Medulla oblongata (tissue), 1 donor: ENCODE measurements around the gene SLC10A4.

Experiments used
- DNase-seq: peaks from one replicate; pipeline ENCODE4 v3.0.0-alpha.2; 2015; ENCODE audit errors: extremely low spot score

Gene SLC10A4

DNA sequence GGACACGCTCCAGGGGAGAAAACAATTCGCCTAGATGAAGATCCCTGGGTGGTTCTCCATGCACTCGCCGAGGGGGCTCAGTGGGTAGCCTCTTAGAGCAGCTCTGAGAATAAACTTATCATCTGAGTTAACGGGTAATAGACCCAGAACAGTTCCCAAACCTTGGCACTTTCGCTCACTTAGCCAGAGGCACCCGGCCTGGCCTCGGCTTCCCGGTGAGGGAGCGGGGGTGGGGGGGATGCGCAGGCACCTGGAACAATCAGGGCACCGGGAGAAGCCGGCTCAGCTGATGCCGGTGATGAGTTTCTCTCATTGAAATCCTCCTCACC, 6.5 kb downstream of the SLC10A4 start:
- DNase-seq, result no peak

DNA sequence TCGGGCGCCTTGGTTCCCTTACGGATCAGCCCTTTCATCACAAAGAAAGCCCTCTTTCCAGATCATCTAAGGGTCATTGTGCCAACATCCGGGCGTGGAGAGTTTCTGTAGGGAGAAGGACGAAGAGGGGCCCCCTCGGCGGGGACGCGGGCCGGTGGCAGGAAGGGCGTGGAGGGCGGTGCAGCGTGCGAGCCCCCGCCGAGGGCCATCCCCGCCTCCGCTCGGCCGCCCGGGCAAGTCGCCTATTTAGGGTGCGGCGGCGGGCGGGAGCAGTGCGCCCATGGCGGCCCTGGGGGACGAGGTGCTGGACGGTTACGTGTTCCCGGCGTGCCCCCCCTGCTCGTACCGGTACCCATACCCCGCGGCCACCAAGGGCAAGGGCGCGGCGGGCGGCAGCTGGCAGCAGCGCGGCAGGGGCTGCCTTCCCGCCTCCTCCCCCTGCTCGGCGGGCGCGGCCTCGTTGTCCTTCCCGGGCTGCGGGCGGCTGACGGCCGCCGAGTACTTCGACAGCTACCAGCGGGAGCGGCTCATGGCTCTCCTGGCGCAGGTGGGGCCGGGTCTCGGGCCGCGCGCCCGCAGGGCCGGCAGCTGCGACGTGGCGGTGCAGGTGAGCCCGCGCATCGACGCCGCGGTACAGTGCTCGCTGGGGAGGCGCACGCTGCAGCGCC, 7.0 kb downstream of the SLC10A4 start, which contains the start of gene ZAR1:
Gene ZAR1, plus strand, starts transcription at position 241 of the 668 bp plus-strand sequence. Its CDS starts 40 bp downstream, at position 281.
- DNase-seq, result no peak

DNA sequence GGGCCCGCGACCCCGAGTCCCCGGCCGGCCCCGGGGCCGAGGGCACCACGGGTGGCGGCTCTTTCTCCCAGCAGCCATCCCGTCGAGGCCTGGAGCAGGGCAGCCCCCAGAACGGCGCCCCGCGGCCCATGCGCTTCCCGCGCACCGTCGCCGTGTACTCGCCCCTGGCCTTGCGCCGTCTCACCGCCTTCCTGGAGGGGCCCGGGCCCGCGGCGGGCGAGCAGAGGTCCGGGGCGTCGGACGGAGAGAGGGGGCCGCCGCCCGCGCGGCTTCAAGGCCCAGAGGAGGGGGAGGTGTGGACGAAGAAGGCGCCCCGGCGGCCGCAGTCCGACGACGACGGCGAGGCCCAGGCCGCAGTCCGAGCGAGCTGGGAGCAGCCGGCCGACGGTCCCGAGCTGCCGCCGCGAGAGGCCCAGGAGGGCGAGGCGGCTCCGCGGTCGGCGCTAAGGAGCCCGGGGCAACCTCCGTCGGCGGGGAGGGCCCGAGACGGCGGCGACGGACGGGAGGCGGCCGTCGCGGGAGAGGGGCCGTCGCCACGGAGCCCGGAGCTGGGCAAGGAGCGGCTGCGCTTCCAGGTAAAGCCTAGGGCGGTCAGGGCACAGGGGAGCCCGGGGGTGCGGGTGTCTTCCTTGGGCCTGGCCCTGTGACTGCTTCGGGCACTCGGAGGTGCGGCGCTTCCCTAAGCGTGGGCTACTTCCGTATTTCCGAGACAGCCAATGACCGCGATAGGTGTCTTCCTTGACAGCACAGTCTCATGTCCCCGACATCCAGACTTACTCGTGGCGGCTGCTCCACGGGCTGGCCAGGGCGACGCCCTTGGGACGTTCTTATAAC, 7.8 kb downstream of the SLC10A4 start:
- DNase-seq, result no peak

DNA sequence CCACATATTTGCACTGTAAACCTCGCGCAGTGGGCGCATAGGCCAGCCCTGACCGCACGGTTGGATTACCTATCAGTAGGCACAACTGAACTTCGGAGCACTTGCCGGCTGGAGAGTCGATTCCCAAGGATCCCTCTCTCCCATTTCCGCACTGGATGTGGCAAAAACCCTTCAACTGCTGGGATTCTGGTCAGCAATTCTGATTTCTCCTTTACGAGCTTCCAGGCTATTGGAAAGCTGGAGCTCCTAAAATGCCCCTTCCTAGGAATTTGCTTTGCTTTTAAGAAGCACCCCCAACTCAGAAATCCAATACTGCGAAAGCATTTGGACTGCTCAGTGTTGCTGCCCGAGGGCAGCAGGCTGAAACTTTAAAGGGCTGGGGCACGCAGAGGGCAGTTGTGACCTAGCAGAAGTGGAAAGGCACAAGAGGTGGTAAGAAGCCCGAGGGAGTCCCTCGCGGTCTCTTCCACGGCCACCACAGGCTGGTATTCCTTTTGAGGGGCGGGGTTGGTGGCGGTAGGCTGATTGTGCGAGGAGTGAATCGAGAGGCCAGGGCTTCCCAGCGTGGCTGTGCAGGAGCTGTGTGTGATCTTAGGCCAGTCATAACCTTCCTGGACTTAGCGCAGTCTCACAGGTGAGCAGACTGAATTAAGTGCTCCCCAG, 8.5 kb downstream of the SLC10A4 start:
- no peak for DNase-seq

DNA sequence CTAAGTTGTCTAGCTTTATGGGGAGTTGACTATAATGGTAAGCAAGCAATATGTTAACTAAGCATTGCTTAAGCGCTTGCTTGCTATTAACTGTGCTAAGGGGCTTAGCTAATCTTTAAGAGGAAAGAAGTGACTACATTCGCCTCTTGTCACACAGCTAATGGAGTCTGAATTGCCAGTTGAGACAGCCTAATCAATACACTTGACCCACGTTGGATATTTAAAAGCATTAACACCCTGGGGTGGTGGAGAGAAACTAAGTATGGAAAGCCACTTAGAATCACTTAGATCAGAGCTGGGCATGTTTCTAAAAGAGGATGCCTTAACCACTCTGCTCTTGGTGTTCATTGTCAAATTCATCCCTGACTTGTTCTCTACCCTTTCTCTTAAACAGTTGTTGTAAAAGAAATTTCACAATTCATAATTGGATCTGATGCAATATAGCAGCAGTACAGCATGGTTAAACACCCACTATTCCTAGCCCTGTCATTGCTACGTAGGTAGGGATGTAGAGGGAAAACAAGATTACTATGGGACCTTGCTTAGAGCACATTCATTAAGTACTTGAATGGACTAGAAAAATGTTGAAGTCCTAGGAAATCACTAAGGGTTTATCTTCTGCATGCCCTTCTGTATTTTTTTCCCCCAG, 10.4 kb downstream of the SLC10A4 start:
- no peak for DNase-seq

DNA sequence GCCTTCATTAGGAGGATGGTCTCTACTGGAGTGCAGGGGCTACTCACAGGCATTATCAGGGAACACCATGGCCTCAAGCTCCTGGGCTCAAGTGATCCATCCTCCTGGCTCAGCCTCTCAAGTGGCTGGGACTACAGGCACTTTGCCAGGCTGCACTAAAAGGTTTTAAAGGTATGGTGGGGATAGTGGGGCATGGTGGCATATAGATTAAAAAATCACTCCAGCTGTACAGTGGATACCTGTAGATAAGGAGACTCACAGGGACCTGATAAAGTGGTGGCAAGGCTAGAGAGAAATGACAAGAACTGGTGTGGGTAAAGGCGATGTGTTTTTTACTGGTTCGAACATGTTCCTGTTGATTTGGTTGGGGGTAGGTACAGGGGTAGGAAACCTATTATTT, 12.8 kb downstream of the SLC10A4 start:
- DNase-seq, result no peak

DNA sequence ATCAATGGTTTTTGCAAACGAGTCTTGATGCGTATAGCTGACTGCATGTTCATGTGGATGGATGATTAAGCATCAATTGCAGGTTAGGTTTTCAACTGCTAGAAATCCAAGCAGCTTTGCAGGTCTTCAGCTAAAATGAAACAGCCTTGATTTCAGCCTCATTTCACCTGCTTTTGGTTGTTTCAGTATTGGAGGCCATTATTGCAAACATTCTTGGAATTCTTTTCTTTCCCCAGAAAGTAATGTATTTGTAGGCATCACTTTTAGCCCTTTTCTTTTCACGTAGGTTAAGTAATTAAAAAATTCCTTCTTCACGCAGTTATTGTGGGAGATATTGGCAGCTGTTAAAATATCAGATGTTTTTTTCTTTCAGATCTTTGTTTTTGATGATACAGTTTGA, 15.8 kb downstream of the SLC10A4 start:
- DNase-seq, result no peak

DNA sequence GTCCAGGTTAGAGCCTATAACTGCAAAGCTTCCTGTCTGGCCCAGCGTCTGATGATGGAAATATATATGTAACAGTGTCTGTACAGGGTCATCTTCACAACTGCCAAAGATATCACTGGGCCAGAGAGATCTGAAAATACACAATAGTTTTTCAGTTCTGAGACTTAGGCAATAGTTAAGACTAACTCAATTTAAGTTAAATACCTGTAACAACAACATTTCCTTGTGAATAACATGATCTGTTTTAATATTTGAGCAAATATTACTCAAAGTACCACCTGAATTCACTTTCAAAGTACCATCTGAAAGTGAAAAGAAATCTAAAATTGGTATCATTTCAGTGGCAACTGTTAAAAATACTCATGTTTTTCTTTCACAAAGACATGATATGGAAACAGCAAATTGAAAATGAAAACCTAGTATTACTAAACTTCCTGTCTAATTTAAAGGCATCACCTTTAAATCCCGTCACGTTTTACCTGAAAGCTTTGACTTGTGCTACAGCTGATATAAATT, 16.5 kb downstream of the SLC10A4 start:
- no peak for DNase-seq

DNA sequence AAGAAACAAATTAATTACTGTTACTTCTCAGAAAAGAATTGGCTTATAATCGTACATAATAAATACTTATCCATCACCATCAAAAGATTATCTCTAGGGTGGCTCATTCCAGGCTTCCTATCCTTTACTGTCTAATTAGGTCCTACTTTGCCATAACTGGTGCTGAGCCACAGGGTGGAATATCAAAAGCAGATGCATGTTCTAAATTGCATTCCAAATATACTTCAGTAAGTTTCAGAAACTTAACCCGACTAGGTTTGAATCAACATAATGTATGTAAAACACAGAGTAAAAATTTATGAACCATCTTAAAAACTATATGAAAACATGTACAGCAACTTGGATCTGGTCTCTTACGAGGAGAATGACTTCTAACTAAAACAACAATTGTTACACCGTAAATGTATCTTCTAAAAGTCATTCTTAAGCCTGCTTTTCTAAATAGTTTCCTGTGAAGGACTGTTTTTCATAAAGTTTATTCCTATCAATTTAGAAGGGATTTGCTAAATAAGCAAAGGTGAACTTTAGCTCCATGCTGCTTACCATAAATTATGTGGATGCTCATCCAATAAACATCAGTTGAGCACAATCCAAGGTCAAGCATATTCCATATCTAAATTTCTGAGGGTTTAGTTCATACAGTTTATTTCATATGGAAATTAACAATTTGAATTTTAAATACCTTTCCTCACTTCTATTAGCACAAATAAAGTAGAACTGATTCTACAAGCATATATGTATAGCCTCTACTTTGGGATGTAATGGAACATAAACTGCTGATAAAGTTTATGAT, 20.3 kb downstream of the SLC10A4 start:
- no peak for DNase-seq

DNA sequence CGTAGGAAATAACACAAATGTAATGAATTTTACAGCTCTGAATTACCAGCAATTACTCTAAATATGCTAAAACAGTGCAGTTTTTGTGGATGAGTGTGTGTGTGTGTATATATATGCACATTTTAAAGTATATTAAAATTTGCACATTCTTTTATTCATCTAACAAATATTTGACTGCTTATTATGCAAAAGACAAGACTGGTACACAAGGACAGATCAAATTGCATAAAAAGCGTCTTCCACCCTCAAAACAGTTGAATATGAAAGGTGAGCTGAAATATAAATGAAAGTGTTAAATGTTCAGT, 20.8 kb downstream of the SLC10A4 start:
- no peak for DNase-seq

DNA sequence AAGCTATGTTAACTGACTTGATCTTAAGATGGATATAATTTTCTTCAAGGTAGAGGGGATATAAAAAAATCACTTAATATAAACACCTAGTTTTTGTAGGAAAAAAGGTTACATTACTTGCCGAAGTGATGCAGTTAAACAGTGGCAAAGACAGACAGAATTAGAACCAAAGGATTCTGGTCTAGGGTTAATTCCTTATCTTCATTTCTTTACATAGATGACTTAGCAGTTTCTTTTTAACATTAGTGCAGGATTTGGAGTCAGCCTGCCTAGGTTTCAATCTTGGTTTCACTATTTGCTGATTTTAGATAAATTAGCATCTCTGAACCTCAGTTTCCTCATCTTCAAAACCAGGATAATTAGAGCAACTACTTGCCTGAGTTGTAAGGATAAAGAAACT, 21.2 kb downstream of the SLC10A4 start:
- no peak for DNase-seq

DNA sequence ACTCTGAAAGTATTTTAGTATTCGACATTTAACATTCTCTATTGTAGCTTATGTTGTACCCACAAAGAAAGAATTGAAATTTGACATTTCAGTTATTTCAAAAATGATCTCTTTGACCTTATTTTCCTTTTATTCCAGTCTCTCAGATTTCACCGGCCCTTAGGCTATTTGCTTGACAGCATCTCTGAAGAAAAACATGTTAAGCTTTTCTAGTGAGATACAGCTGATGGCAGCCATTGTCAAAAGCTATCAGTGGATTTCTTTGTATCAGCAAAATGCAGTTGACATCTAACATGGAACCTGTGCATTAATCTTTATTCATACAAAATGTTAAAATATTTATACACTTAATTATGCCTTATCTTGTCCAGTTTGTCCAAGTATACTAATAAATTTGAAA, 23.6 kb downstream of the SLC10A4 start:
- no peak for DNase-seq

DNA sequence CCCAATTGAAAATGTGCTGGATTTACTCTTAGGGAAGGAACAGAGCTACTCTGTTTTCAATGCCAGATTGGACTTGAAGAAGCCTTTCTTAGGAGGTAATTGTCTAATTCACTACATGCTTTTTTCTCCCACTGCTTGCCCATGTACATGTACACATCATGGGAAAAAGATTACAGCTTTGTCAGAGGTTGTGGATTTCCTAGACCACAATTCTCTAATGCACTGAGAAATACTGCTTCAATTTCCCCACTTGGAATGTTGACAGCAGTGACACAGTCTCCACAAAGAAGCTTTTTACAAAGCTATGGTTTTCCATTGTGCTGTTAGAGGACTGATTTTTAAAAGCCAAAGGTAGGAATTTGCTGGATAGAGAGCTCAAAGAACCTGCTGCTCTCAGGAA, 26.4 kb downstream of the SLC10A4 start:
- peak; percentile 68 for DNase-seq

DNA sequence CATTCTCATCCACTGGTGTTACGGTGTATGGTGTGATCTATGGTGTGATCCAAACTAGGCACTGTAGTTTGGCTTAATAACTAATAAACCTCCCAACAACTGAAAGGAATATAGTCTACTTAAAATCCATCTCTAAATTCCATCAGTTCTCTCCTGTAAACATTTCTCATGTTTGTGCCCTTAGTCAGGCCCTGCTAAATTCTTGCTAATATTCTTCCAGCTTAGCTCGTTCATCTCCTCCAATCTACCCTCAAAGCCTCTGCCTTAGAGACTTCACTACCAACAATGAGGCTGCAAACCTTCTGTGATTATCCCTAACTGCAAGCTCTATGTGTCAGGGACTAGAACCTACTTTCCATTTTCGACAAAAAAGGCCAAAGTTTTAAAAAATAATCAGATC, 35.0 kb downstream of the SLC10A4 start:
- no peak for DNase-seq

DNA sequence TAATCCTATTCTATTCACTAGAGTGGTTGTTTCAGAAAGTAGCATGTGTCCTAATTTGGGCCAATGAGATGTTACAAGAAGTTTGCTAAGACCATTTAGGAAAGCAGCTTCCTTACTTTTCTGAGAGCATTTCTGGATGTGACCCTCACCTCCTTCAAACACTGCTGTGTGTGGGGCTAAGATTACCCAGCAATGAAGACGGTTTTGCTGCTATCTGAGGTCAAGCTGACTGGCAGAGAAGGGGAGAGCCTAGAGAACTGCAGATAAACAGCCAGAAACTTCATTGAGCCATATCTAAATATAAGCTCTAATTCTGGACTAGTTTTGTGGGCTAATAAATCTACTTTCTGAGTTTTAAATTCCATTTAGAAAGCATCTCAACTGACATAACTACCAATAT, 43.3 kb downstream of the SLC10A4 start:
- DNase-seq, result no peak

DNA sequence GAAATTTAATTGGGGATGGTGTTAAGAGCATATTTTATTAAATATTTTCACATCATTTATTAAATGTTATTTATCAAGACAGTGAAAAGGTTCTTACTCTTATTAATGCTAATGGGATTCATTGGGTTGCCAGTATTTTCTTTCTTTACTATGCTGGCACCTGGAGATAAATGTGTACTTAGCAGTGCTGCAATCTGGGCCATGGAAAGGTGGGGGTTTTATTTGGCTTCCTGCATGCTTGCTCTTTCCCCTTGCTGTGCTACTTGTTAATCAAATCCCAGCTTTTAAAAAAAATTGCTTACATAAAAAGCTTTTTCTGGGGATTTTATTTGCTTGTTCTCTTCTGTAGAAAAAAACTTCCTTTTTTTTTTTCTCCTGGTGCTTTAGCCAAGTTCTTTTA, 55.2 kb downstream of the SLC10A4 start:
- no peak for DNase-seq
